ENCODE measurements around the gene MTAP. TPM values are rescaled to one million over a fixed set of nuclear protein-coding genes. Genes with fewer than 3 reads are reported as not detected.
"Not testable (repeated sequence)": the region's sequence is repeated elsewhere in the genome, so short reads cannot be mapped to it uniquely, and the experiment has no call there.

MTAP gene
- polyA plus RNA-seq, 1 experiment: 14.2 TPM

GRCh38 chr9:21941337-21941995 lies 139.0 kb downstream of the MTAP start:
- DNase-seq (ENCODE audit: low read depth): no peak
- H3K27me3 ChIP-seq (ENCODE audit: control insufficient read depth, insufficient read depth, low read length): 0 out of 2 replicates have a peak, but pooled peaks cover 2% of the 10 kb centered on the region
- ChIA-PET CTCF (interaction anchor here (1.7 to 2.3 kb wide), 2 partner anchors 8 to 10 kb away, joined by 5 to 8 read pairs; no protein-coding TSS in a partner anchor), POLR2A (no interaction called here)
- no peak overlapping the region for H3K4me3 ChIP-seq (ENCODE audit: low read depth, low read length)
- H3K36me3 ChIP-seq (ENCODE audit: control insufficient read depth, insufficient read depth, low read length): no peaks in the 10 kb centered on the region
- TF ChIP-seq, protein P1, sequence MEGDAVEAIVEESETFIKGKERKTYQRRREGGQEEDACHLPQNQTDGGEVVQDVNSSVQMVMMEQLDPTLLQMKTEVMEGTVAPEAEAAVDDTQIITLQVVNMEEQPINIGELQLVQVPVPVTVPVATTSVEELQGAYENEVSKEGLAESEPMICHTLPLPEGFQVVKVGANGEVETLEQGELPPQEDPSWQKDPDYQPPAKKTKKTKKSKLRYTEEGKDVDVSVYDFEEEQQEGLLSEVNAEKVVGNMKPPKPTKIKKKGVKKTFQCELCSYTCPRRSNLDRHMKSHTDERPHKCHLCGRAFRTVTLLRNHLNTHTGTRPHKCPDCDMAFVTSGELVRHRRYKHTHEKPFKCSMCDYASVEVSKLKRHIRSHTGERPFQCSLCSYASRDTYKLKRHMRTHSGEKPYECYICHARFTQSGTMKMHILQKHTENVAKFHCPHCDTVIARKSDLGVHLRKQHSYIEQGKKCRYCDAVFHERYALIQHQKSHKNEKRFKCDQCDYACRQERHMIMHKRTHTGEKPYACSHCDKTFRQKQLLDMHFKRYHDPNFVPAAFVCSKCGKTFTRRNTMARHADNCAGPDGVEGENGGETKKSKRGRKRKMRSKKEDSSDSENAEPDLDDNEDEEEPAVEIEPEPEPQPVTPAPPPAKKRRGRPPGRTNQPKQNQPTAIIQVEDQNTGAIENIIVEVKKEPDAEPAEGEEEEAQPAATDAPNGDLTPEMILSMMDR (IDR thresholded peaks at IDR 0.05; ENCODE audit: insufficient read depth, low read depth, low read length): no peak

- TF ChIP-seq, protein P1 (IDR thresholded peaks at IDR 0.05; ENCODE audit: insufficient read depth, low read depth, low read length): no peak
- no peak for DNase-seq (ENCODE audit: low read depth)
- CTCF ChIA-PET: interaction anchor here (2.3 kb wide), 1 partner anchor 10 kb away, joined by 8 read pairs; no protein-coding TSS in a partner anchor
- Histone ChIP-seq H3K36me3 (ENCODE audit: control insufficient read depth, insufficient read depth, low read length) (no peaks in the 10 kb centered on the region), H3K27me3 (ENCODE audit: control insufficient read depth, insufficient read depth, low read length) (0 out of 2 replicates have a peak, but pooled peaks cover 2% of the 10 kb centered on the region), H3K4me3 (ENCODE audit: low read depth, low read length) (no peak overlapping the region)
- POLR2A ChIA-PET: no interaction called here
Observed at GRCh38 chr9:21943464-21943863, 141.0 kb downstream of the MTAP start.

- ChIA-PET POLR2A (no interaction called here), CTCF (interaction anchor here (1.5 kb wide), 1 partner anchor 50 kb away, joined by 3 read pairs; no protein-coding TSS in a partner anchor)
- H3K4me3 ChIP-seq (ENCODE audit: low read depth, low read length): no peak overlapping the region
- DNase-seq (ENCODE audit: low read depth): no peak
- TF ChIP-seq, protein P1 (IDR thresholded peaks at IDR 0.05; ENCODE audit: insufficient read depth, low read depth, low read length): no peak
- H3K36me3 ChIP-seq (ENCODE audit: control insufficient read depth, insufficient read depth, low read length): no peaks in the 10 kb centered on the region
- 0 out of 2 replicates have a peak, but pooled peaks cover 2% of the 10 kb centered on the region for H3K27me3 ChIP-seq (ENCODE audit: control insufficient read depth, insufficient read depth, low read length)
Observed at GRCh38 chr9:21945606-21946005, 143.2 kb downstream of the MTAP start.

- H3K27me3 ChIP-seq (ENCODE audit: control insufficient read depth, insufficient read depth, low read length): no peaks in the 10 kb centered on the region; the same call in none of the 2 replicates
- no peak overlapping the region for H3K4me3 ChIP-seq (ENCODE audit: low read depth, low read length)
- DNase-seq (ENCODE audit: low read depth): no peak
- ChIA-PET POLR2A (no interaction called here), CTCF (no interaction called here)
- no peaks in the 10 kb centered on the region for H3K36me3 ChIP-seq (ENCODE audit: control insufficient read depth, insufficient read depth, low read length)
- TF ChIP-seq, protein P1 (IDR thresholded peaks at IDR 0.05; ENCODE audit: insufficient read depth, low read depth, low read length): no peak
Observed at GRCh38 chr9:21958833-21959232, 156.4 kb downstream of the MTAP start.

GRCh38 chr9:21959268-21959667 lies 156.8 kb downstream of the MTAP start:
- POLR2A ChIA-PET; CTCF ChIA-PET; H3K4me3 ChIP-seq (ENCODE audit: low read depth, low read length); H3K27me3 ChIP-seq (ENCODE audit: control insufficient read depth, insufficient read depth, low read length); H3K36me3 ChIP-seq (ENCODE audit: control insufficient read depth, insufficient read depth, low read length); DNase-seq (ENCODE audit: low read depth): not testable (repeated sequence)
